Measurements from ENCODE around the gene ZFP36L2.

DNA sequence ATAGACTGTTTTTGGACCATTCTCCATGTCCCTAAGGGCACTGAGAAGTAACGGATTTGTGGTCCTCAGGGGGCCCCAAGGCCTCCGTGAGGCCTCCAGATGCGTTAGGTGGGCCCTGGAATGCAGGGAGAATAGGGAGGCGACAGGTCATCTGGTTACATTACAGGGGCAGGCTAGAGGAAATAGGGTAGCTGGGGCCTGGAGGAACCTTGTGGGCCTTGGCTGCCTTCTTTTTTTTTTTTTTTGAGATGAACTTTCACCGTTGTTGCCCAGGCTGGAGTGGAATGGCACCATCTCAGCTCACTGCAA lies 28.9 kb downstream of the ZFP36L2 start:
- TF ChIP-seq CTCF (IDR thresholded peaks at IDR 0.05) (no peak), POLR2A (IDR thresholded peaks at IDR 0.05) (no peak)

Data from tibial nerve (tissue), 3 donors.